Activated T-cell treated with anti-CD3 and anti-CD28 coated beads, Interleukin-2, amount 50 U/mL, for 4 hours (primary cell): ENCODE measurements around the gene MSL3. TPM values are rescaled to one million over a fixed set of nuclear protein-coding genes. Genes with fewer than 3 reads are reported as not detected.

Source experiments
- ATAC-seq, 2 donors: fragments of 200-7000 bp; cut with Tn5 transposase; one replicate each; pipeline ENCODE4 v1.10.0; 2021
- DNase-seq: peaks from one replicate; pipeline ENCODE4 v3.0.0-alpha.2; 2020
- H3K27me3 Mint-ChIP-seq: one replicate; pipeline ENCODE4 v1.8.0; 2021; ENCODE audit warnings: low read depth, mixed read lengths
- H3K36me3 Mint-ChIP-seq: one replicate; pipeline ENCODE4 v1.8.0; 2022; ENCODE audit warnings: mixed read lengths; ENCODE audit not compliant: insufficient read depth
- H3K4me1 Mint-ChIP-seq: one replicate; pipeline ENCODE4 v1.8.0; 2021; ENCODE audit warnings: low read depth, mixed read lengths
- H3K4me3 Mint-ChIP-seq: one replicate; pipeline ENCODE4 v1.8.0; 2021; ENCODE audit warnings: mild to moderate bottlenecking, moderate library complexity, mixed read lengths
- H3K9me3 Mint-ChIP-seq: one replicate; pipeline ENCODE4 v1.8.0; 2021; ENCODE audit warnings: mixed read lengths
- total RNA-seq, 3 donors: library from RNA; stranded (reverse); gene quantifications; one replicate each; pipeline ENCODE4 v1.2.1, GENCODE V29; 2021

Gene MSL3
- total RNA-seq, 3 donors from 2014 or later: 37.5 to 41.2 (median 38.3) TPM

- DNase-seq (no peak), ATAC-seq (no peak)
- H3K4me3 Mint-ChIP-seq: no peak overlapping the region
- H3K9me3 Mint-ChIP-seq: no peaks in the 10 kb centered on the region
- H3K27me3 Mint-ChIP-seq: no peaks in the 10 kb centered on the region
- H3K36me3 Mint-ChIP-seq: no peaks in the 10 kb centered on the region
- peaks cover 13% of the 10 kb centered on the region for H3K4me1 Mint-ChIP-seq
These were observed 2.9 kb upstream of the MSL3 start for GRCh38 chrX:11754958-11755645.

- peaks cover 12% of the 10 kb centered on the region for H3K4me1 Mint-ChIP-seq
- DNase-seq: no peak
- no peaks in the 10 kb centered on the region for H3K9me3 Mint-ChIP-seq
- H3K27me3 Mint-ChIP-seq: no peaks in the 10 kb centered on the region
- no peak overlapping the region for H3K4me3 Mint-ChIP-seq
- no peak for ATAC-seq
- H3K36me3 Mint-ChIP-seq: no peaks in the 10 kb centered on the region
These were observed 2.3 kb upstream of the MSL3 start for GRCh38 chrX:11755724-11756123.

GRCh38 chrX:11756354-11757318 is 1.4 kb upstream of the MSL3 start:
- no peak for DNase-seq
- Mint-ChIP-seq H3K4me3 (peak overlapping the region; percentile 66), H3K9me3 (no peaks in the 10 kb centered on the region), H3K36me3 (peaks cover 6% of the 10 kb centered on the region), H3K4me1 (peaks cover 17% of the 10 kb centered on the region), H3K27me3 (no peaks in the 10 kb centered on the region)
- ATAC-seq: no peak

- Mint-ChIP-seq H3K4me3 (peak overlapping the region; percentile 66), H3K27me3 (no peaks in the 10 kb centered on the region), H3K4me1 (peaks cover 22% of the 10 kb centered on the region), H3K9me3 (no peaks in the 10 kb centered on the region), H3K36me3 (peaks cover 11% of the 10 kb centered on the region)
- no peak for ATAC-seq
- DNase-seq: no peak
These were observed 679 bp upstream of the MSL3 start for GRCh38 chrX:11757397-11757718.

- peaks cover 17% of the 10 kb centered on the region for H3K36me3 Mint-ChIP-seq
- H3K9me3 Mint-ChIP-seq: no peaks in the 10 kb centered on the region
- H3K27me3 Mint-ChIP-seq: no peaks in the 10 kb centered on the region
- ATAC-seq: peak; percentile 53 to 64
- DNase-seq: peak; percentile 85
- H3K4me1 Mint-ChIP-seq: peaks cover 29% of the 10 kb centered on the region
- peak overlapping the region; percentile 98 for H3K4me3 Mint-ChIP-seq
These were observed 549 bp downstream of the MSL3 start for GRCh38 chrX:11758400-11759171.

- Mint-ChIP-seq H3K27me3 (no peaks in the 10 kb centered on the region), H3K4me3 (peak overlapping the region; percentile 98), H3K4me1 (peaks cover 35% of the 10 kb centered on the region), H3K9me3 (no peaks in the 10 kb centered on the region), H3K36me3 (peaks cover 22% of the 10 kb centered on the region)
- DNase-seq: no peak
- ATAC-seq: no peak
These were observed 1.1 kb downstream of the MSL3 start for GRCh38 chrX:11759172-11759460.

- H3K4me3 Mint-ChIP-seq: peak overlapping the region; percentile 98
- H3K4me1 Mint-ChIP-seq: peaks cover 40% of the 10 kb centered on the region
These were observed 1.6 kb downstream of the MSL3 start for GRCh38 chrX:11759461-11760311.

GRCh38 chrX:11760958-11761357 is 2.9 kb downstream of the MSL3 start:
- ATAC-seq (no peak), DNase-seq (no peak)
- H3K4me3 Mint-ChIP-seq: peak overlapping the region; percentile 83
- peaks cover 52% of the 10 kb centered on the region for H3K4me1 Mint-ChIP-seq
- no peaks in the 10 kb centered on the region for H3K9me3 Mint-ChIP-seq
- no peaks in the 10 kb centered on the region for H3K27me3 Mint-ChIP-seq
- peaks cover 36% of the 10 kb centered on the region for H3K36me3 Mint-ChIP-seq

More at GRCh38 chrX:11759461-11760311, 1.6 kb downstream of the MSL3 start:
- ATAC-seq (peak; percentile 70), DNase-seq (peak; percentile 55)
- no peaks in the 10 kb centered on the region for H3K27me3 Mint-ChIP-seq
- H3K36me3 Mint-ChIP-seq: peaks cover 26% of the 10 kb centered on the region
- H3K9me3 Mint-ChIP-seq: no peaks in the 10 kb centered on the region

GRCh38 chrX:11764602-11765067 is 6.6 kb downstream of the MSL3 start:
- Mint-ChIP-seq H3K9me3 (no peaks in the 10 kb centered on the region), H3K36me3 (peaks cover 46% of the 10 kb centered on the region), H3K4me3 (peak overlapping the region; percentile 78), H3K4me1 (peaks cover 63% of the 10 kb centered on the region), H3K27me3 (no peaks in the 10 kb centered on the region)
- DNase-seq (no peak), ATAC-seq (peak; percentile 4 to 13)

GRCh38 chrX:11765449-11765848 is 7.4 kb downstream of the MSL3 start:
- DNase-seq (no peak), ATAC-seq (no peak)
- H3K4me1 Mint-ChIP-seq: peaks cover 61% of the 10 kb centered on the region
- H3K27me3 Mint-ChIP-seq: no peaks in the 10 kb centered on the region
- H3K9me3 Mint-ChIP-seq: no peaks in the 10 kb centered on the region
- H3K36me3 Mint-ChIP-seq: peaks cover 46% of the 10 kb centered on the region
- peak overlapping the region; percentile 78 for H3K4me3 Mint-ChIP-seq

- no peaks in the 10 kb centered on the region for H3K9me3 Mint-ChIP-seq
- H3K36me3 Mint-ChIP-seq: peaks cover 40% of the 10 kb centered on the region
- H3K4me3 Mint-ChIP-seq: peak overlapping the region; percentile 78
- DNase-seq (no peak), ATAC-seq (peak in 1 of 2 donors; percentile 21)
- H3K27me3 Mint-ChIP-seq: no peaks in the 10 kb centered on the region
- H3K4me1 Mint-ChIP-seq: peaks cover 59% of the 10 kb centered on the region
These were observed 8.4 kb downstream of the MSL3 start for GRCh38 chrX:11766487-11766886.

GRCh38 chrX:11768039-11768438 is 10.0 kb downstream of the MSL3 start:
- no peak overlapping the region for H3K4me3 Mint-ChIP-seq
- peaks cover 52% of the 10 kb centered on the region for H3K4me1 Mint-ChIP-seq
- H3K27me3 Mint-ChIP-seq: no peaks in the 10 kb centered on the region
- peak; percentile 18 to 27 for ATAC-seq
- H3K9me3 Mint-ChIP-seq: no peaks in the 10 kb centered on the region
- H3K36me3 Mint-ChIP-seq: peaks cover 31% of the 10 kb centered on the region
- DNase-seq: no peak

- DNase-seq: peak; percentile 49
- peak; percentile 69 to 70 for ATAC-seq
- Mint-ChIP-seq H3K27me3 (no peaks in the 10 kb centered on the region), H3K4me1 (peaks cover 30% of the 10 kb centered on the region), H3K4me3 (no peak overlapping the region), H3K9me3 (no peaks in the 10 kb centered on the region), H3K36me3 (peaks cover 22% of the 10 kb centered on the region)
These were observed 12.3 kb downstream of the MSL3 start for GRCh38 chrX:11770320-11770719.
